Measurements from ENCODE around the gene LRP10. TPM values are rescaled to one million over a fixed set of nuclear protein-coding genes. Genes with fewer than 3 reads are reported as not detected.

Gene LRP10
- total RNA-seq, 1 donor from 2014 or later: 173 TPM

DNA sequence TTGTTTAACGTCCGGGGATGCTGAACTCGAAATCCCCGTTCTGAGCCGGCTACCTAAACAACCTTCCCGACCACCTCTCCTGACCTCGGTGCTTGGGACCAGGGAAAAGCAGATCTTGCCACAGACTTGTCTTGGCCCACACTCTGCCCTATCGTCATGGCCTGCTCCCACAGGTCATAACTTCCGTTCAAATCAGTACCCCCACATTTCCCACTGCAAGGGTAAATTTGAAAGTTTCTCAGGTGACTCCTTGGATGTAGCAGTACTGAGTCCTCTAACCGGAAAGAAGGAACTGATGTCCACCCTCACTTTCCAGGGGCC lies 48.0 kb downstream of the LRP10 start:
- ATAC-seq: no peak

DNA sequence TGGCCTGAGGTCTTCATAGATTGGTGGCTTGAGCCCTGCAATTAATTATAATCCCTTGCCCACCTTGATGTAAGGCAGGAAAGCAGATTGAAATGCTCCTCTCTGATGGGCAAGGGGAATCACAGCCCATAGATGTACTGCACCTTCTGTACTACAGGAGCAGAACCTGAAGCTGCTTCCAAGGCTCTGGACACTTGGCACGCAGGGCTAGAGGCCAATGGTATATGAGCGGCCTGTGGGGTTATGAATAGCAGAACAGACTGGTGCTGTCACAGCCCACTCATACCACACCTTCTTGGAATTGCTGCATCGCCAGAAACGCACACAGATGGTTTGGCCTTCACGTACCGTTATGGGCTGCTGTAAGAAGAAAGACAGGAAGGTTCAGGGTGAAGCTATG lies 49.2 kb downstream of the LRP10 start:
- ATAC-seq: no peak

DNA sequence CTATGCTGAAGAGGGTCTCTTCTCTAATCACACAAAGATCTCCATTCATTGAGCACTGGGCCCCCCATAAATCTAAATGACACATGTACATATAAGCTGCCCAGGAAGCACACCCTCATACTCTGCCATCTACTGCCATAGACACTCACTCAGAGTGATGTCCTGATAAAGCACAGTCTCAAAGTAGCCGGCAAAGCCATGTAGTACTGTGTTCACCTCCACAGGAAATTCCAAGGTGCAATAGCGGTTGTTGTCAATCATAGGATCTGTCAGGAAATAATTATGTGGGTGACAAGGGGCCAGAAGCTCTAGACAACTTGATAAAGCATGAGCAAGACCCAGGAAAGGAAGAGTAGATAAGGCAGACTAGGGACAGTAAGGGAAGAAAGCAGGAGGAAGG lies 50.8 kb downstream of the LRP10 start:
- no peak for ATAC-seq

DNA sequence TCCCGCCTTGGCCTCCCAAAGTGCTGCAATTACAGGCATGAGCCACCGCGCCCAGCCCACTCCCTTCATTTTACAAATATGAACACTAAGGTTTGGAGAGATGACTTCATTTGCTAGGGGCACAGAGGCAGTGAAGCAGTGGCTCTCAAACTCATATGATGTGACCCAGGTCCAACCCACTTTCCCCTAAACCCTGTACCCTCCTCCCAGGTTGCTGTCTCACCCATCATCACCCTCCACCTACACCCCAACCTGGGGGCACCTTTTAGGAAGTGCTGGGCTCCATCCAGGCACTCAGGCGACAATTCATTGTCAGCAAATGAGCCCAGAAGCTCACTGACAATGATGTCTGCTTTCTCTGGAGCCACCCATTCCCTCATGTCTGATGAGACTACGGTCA lies 52.2 kb downstream of the LRP10 start:
- no peak for ATAC-seq

DNA sequence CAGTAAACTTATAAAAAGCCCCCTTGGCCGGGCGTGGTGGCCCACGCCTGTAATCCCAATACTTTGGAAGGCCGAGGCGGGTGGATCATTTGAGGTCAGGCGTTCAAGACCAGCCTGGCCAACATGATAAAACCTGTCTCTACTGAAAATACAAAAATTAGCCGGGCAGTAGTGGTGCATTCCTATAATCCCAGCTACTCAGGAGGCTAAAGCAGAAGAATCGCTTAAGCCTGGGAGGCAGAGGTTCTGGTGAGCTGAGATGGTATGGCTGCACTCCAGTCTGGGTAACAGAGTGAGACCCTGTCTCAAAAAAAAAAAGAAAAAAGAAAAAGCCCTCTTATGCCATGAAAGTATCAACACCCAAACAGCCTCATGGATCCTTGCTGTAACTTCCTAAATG lies 54.0 kb downstream of the LRP10 start:
- no peak for ATAC-seq

GRCh38 chr14:22926316-22926715 lies 54.8 kb downstream of the LRP10 start:
- ATAC-seq: peak; percentile 20

DNA sequence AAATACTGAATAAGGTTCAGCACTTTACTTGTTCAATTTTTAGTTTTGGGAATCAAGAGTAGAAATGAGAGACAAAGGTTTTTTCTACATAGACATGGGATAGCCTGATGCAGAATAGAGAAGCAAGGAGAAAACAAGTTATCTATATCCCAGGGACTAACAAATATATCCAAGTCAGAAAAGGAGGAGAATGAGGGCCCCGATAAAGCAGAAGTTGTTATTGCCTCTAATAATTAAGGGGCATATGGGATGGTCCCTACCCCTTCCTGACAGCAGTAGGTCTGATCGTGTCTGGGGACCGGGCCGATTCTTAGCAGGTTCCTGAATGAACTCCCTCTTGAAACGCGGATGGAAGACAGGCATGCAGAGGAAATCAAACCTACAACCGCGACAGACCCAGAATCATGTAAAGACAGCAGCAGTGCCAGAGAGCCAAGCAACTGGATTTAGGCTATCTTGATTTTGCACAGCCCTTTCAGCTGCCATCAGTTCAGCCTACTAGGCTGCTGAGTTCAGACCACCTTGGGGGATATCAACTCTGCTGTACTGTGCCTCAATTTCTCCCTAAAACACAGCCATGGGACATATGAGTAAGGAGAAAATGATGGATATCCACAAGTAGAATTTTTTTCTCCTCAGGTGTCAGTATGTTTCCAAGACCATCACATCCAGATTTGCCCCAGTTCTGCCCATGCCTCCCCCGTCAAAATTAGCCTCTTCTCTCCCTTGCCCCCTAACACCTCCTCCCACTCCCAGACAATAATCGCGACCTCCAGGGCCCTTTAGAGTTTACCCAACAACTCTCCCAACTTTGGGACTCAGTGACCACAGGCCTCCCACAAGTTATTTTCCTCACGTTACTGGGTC lies 56.9 kb downstream of the LRP10 start:
- ATAC-seq: no peak

- peak; percentile 98 for ATAC-seq
Measured at GRCh38 chr14:22929104-22929960, 57.8 kb downstream of the LRP10 start, which contains the start of gene PRMT5. TSS of gene PRMT5 (minus strand) at chr14:22929376. CDS start at chr14:22929361, 15 bp downstream.

- ATAC-seq: no peak
Measured at GRCh38 chr14:22929961-22930364, 58.4 kb downstream of the LRP10 start.

Other genes with a start within 250 kb of the LRP10 start
- not detected for gene OR6J1, start 227.4 kb upstream of the LRP10 start, total RNA-seq
- 79.1 TPM for gene OXA1L, start 105.1 kb upstream of the LRP10 start, total RNA-seq
- gene SLC7A7, start 56.3 kb upstream of the LRP10 start, total RNA-seq: 1.4 TPM
- 103 TPM for gene MRPL52, start 41.9 kb upstream of the LRP10 start, total RNA-seq
- 109 TPM for gene MMP14, start 35.2 kb upstream of the LRP10 start, total RNA-seq
- gene REM2, start 11.5 kb downstream of the LRP10 start, total RNA-seq: 0.32 TPM
- gene RBM23, start 47.4 kb downstream of the LRP10 start, total RNA-seq: 35.4 TPM
- gene PRMT5, start 57.6 kb downstream of the LRP10 start, total RNA-seq: 65.4 TPM
- 32.9 TPM for gene HAUS4, start 85.3 kb downstream of the LRP10 start, total RNA-seq
- 26.6 TPM for gene AJUBA, start 110.8 kb downstream of the LRP10 start, total RNA-seq
- 4.6 TPM for gene C14orf93, start 138.4 kb downstream of the LRP10 start, total RNA-seq
- 105 TPM for gene PSMB5, start 163.2 kb downstream of the LRP10 start, total RNA-seq
- gene PSMB11, start 170.5 kb downstream of the LRP10 start, total RNA-seq: not detected
- gene CDH24, start 185.8 kb downstream of the LRP10 start, total RNA-seq: 3.4 TPM
- 82.5 TPM for gene ACIN1, start 223.4 kb downstream of the LRP10 start, total RNA-seq
- 34.7 TPM for gene C14orf119, start 223.8 kb downstream of the LRP10 start, total RNA-seq
- gene CIROP, start 233.2 kb downstream of the LRP10 start, total RNA-seq: not detected
- not detected for gene CEBPE, start 247.5 kb downstream of the LRP10 start, total RNA-seq

Data from esophagus mucosa (tissue), 1 donor.